Fibroblast of pulmonary artery (primary cell): Measurements from ENCODE around the gene GRID2.

ENCODE experiments used
- DNase-seq: peaks from one replicate; pipeline ENCODE4 v3.0.0-alpha.2; 2010; ENCODE audit warnings: low read depth
- H3K4me3 ChIP-seq: replicated peaks from 2 replicates; pipeline ENCODE4 v1.5.1; 2011; ENCODE audit warnings: low read depth, mild to moderate bottlenecking, control low read depth, low read length, moderate library complexity
- TF ChIP-seq, protein P1 (sequence below): IDR thresholded peaks from 2 replicates; pipeline ENCODE4 v1.5.1; 2011; ENCODE audit warnings: mild to moderate bottlenecking, control low read depth, low read length, inconsistent platforms; ENCODE audit errors: missing control alignments

The GRID2 gene

DNA sequence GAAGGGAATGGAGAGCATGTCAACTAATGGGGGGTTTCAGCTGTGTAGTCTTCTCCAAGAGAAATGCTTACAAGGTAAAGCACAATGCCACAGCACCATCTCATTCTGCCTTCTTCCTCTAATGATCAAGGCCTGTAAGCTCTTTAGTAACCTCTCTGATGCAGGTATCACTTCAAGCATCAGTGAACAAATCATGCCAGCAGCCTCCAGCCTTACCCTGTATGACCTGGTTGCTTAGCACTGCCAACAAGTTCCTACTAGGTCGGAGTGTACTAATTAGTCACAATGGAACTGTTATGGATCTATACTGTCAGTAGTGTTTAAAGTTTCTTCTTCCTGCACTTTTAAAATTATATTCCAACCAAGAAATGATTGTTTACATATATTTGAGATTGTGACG is 197.7 kb downstream of the GRID2 start:
- no peak overlapping the region for H3K4me3 ChIP-seq
- TF ChIP-seq, protein P1, sequence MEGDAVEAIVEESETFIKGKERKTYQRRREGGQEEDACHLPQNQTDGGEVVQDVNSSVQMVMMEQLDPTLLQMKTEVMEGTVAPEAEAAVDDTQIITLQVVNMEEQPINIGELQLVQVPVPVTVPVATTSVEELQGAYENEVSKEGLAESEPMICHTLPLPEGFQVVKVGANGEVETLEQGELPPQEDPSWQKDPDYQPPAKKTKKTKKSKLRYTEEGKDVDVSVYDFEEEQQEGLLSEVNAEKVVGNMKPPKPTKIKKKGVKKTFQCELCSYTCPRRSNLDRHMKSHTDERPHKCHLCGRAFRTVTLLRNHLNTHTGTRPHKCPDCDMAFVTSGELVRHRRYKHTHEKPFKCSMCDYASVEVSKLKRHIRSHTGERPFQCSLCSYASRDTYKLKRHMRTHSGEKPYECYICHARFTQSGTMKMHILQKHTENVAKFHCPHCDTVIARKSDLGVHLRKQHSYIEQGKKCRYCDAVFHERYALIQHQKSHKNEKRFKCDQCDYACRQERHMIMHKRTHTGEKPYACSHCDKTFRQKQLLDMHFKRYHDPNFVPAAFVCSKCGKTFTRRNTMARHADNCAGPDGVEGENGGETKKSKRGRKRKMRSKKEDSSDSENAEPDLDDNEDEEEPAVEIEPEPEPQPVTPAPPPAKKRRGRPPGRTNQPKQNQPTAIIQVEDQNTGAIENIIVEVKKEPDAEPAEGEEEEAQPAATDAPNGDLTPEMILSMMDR: no peak
- DNase-seq: no peak

DNA sequence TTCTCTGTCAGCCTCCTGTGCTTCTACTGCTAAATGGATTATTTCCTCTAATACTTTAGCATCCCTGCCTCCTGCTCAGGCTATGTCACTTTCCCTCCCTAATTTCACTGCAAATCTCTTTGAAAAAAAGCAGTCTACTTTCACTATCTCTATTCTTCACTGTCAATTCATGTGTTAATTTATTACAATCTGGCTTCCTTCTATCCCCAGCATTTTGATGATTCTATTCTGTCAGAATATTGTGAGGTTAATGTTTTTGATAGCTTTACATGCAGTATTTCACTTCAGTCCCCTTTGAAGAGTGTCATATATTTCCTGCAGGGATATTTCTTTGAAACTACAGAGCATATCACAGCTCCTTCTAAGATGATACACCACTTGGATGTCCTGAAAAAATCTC is 203.2 kb downstream of the GRID2 start:
- no peak for DNase-seq
- H3K4me3 ChIP-seq: no peak overlapping the region
- TF ChIP-seq, protein P1: no peak

- TF ChIP-seq, protein P1: no peak
- no peak for DNase-seq
- H3K4me3 ChIP-seq: no peak overlapping the region
These were observed 210.9 kb downstream of the GRID2 start for GRCh38 chr4:92514627-92515026.

GRCh38 chr4:92516450-92516849 is 212.7 kb downstream of the GRID2 start:
- DNase-seq: no peak
- H3K4me3 ChIP-seq: no peak overlapping the region
- TF ChIP-seq, protein P1: no peak

- TF ChIP-seq, protein P1: no peak
- no peak overlapping the region for H3K4me3 ChIP-seq
- no peak for DNase-seq
These were observed 216.0 kb downstream of the GRID2 start for GRCh38 chr4:92519727-92520126.

DNA sequence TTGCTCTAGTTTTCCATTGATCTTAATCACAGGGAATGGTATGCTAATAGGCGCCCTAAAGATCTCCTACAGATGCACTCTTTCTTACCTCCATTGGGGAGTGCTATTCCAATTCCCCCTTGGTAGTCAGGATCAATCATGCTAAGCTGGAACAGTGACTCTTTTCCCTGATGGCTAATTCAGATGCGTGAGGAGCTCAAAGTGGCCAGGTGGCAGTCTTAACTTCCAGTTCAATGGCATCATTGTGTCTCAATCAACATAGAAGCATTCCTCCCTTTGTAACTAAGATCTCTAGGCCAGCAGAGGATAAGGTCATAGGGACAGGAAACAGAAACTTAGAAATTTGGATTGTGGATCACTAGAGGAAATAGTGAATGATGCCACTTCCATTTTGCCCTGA is 216.8 kb downstream of the GRID2 start:
- TF ChIP-seq, protein P1: no peak
- H3K4me3 ChIP-seq: no peak overlapping the region
- no peak for DNase-seq

DNA sequence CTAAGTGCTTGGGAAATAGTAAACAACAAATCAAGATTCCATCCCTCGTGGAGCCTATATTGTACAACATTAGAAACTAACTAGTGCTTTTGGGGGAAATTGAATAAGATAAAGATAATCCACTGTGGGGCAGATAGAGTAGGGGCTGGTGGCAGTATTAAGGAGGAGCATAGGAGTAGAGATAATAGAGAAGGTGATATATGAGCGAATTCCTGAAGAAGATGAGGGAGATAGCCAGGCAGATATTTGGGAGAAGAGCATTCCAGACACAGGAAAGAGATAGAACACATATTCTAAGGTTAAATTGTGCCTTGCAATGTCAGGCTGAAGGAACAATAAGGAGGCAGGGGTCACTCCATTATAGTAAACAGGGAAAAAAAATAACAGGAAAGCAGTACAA is 218.2 kb downstream of the GRID2 start:
- TF ChIP-seq, protein P1: no peak
- no peak for DNase-seq

More for the DNA sequence above, 218.2 kb downstream of the GRID2 start:
- no peak overlapping the region for H3K4me3 ChIP-seq
